ENCODE measurements around the gene GID8. TPM values are rescaled to one million over a fixed set of nuclear protein-coding genes. Genes with fewer than 3 reads are reported as not detected.
A peak's percentile ranks its signal among the peaks of the same experiment; 100 is the strongest.

GID8 gene
- total and polyA plus RNA-seq, 2 experiments from 2014 or later, result 17.6 to 31.0 TPM

GRCh38 chr20:62933966-62934365 is 4.0 kb upstream of the GID8 start:
- Histone ChIP-seq H3K9ac (no peak overlapping the region), H3K9me2 (ENCODE audit: insufficient read depth) (no peaks in the 10 kb centered on the region), H3K79me2 (ENCODE audit: insufficient read depth) (peaks cover 93% of the 10 kb centered on the region), H3K4me1 (ENCODE audit: insufficient read depth) (peaks cover 18% of the 10 kb centered on the region), H4K20me1 (ENCODE audit: insufficient read depth) (no peaks in the 10 kb centered on the region), H3K9me3 (ENCODE audit: low read depth) (no peaks in the 10 kb centered on the region), H3K27me3 (replicated peaks; ENCODE audit: insufficient read depth) (no peaks in the 10 kb centered on the region), H3K36me3 (ENCODE audit: low read depth) (peaks cover 7% of the 10 kb centered on the region), H3F3A (ENCODE audit: insufficient read depth) (peaks cover 24% of the 10 kb centered on the region), H3K27ac (no peak overlapping the region), H3K4me2 (ENCODE audit: unreplicated experiment) (no peak overlapping the region), H3K4me3 (no peak overlapping the region), H2AFZ (no peak overlapping the region)
- TF ChIP-seq EZH2phosphoT487 (IDR thresholded peaks at IDR 0.05; ENCODE audit: insufficient read depth, low read depth) (no peak), EZH2 (IDR thresholded peaks at IDR 0.05; ENCODE audit: insufficient read depth, poor library complexity, severe bottlenecking) (no peak)
- WGBS, 2 experiments (ENCODE audit: low coverage in 1 of 2, low lambda C conversion rate in 2 of 2, missing lambda C conversion rate in 2 of 2), result 85 to 89% methylated on average over 3 of the region's 3 CpGs
- DNase-seq, result no peak
- in situ Hi-C loops (cut with MboI), result no loop called here

GRCh38 chr20:62935204-62935967 is 2.6 kb upstream of the GID8 start:
- H2AFZ ChIP-seq, result no peak overlapping the region
- H3K9ac ChIP-seq, result peak overlapping the region; percentile 13; the same call in 1 of the 2 replicates
- H3K4me2 ChIP-seq (ENCODE audit: unreplicated experiment), result no peak overlapping the region
- no peaks in the 10 kb centered on the region for H3K9me3 ChIP-seq (ENCODE audit: low read depth)
- H3K4me3 ChIP-seq, result no peak overlapping the region
- no peaks in the 10 kb centered on the region for H3K9me2 ChIP-seq (ENCODE audit: insufficient read depth)
- DNase-seq, result no peak
- no peaks in the 10 kb centered on the region for H4K20me1 ChIP-seq (ENCODE audit: insufficient read depth)
- peaks cover 31% of the 10 kb centered on the region for H3F3A ChIP-seq (ENCODE audit: insufficient read depth)
- peaks cover 21% of the 10 kb centered on the region for H3K4me1 ChIP-seq (ENCODE audit: insufficient read depth)
- 73 to 74% methylated on average over 12 of the region's 12 CpGs for WGBS, 2 experiments (ENCODE audit: low coverage in 1 of 2, low lambda C conversion rate in 2 of 2, missing lambda C conversion rate in 2 of 2)
- peaks cover 93% of the 10 kb centered on the region for H3K79me2 ChIP-seq (ENCODE audit: insufficient read depth)
- no peak for TF ChIP-seq EZH2phosphoT487 (IDR thresholded peaks at IDR 0.05; ENCODE audit: insufficient read depth, low read depth)
- TF ChIP-seq EZH2 (IDR thresholded peaks at IDR 0.05; ENCODE audit: insufficient read depth, poor library complexity, severe bottlenecking), result no peak
- H3K27ac ChIP-seq, result peak overlapping the region; percentile 15; the same call in 1 of the 2 replicates
- in situ Hi-C loops (cut with MboI), result no loop called here
- no peaks in the 10 kb centered on the region for H3K27me3 ChIP-seq (replicated peaks; ENCODE audit: insufficient read depth)
- peaks cover 7% of the 10 kb centered on the region for H3K36me3 ChIP-seq (ENCODE audit: low read depth)

GRCh38 chr20:62935968-62936585 is 1.9 kb upstream of the GID8 start:
- peaks cover 93% of the 10 kb centered on the region for H3K79me2 ChIP-seq (ENCODE audit: insufficient read depth)
- H3K4me1 ChIP-seq (ENCODE audit: insufficient read depth), result peaks cover 21% of the 10 kb centered on the region
- in situ Hi-C loops (cut with MboI), result no loop called here
- H3K4me3 ChIP-seq, result peak overlapping the region; percentile 98
- peak overlapping the region; percentile 97 for H3K27ac ChIP-seq
- TF ChIP-seq EZH2 (IDR thresholded peaks at IDR 0.05; ENCODE audit: insufficient read depth, poor library complexity, severe bottlenecking) (no peak), EZH2phosphoT487 (IDR thresholded peaks at IDR 0.05; ENCODE audit: insufficient read depth, low read depth) (no peak)
- peak overlapping the region; percentile 63 for H3K4me2 ChIP-seq (ENCODE audit: unreplicated experiment)
- peaks cover 7% of the 10 kb centered on the region for H3K36me3 ChIP-seq (ENCODE audit: low read depth)
- H3K9ac ChIP-seq, result peak overlapping the region; percentile 99
- peaks cover 28% of the 10 kb centered on the region for H3F3A ChIP-seq (ENCODE audit: insufficient read depth)
- no peak for DNase-seq
- no peaks in the 10 kb centered on the region for H3K9me3 ChIP-seq (ENCODE audit: low read depth)
- no peak overlapping the region for H2AFZ ChIP-seq
- 88 to 90% methylated on average over 22 of the region's 22 CpGs for WGBS, 2 experiments (ENCODE audit: low coverage in 1 of 2, low lambda C conversion rate in 2 of 2, missing lambda C conversion rate in 2 of 2)
- H3K9me2 ChIP-seq (ENCODE audit: insufficient read depth), result no peaks in the 10 kb centered on the region
- no peaks in the 10 kb centered on the region for H3K27me3 ChIP-seq (replicated peaks; ENCODE audit: insufficient read depth)
- no peaks in the 10 kb centered on the region for H4K20me1 ChIP-seq (ENCODE audit: insufficient read depth)

- Histone ChIP-seq H3K4me3 (peak overlapping the region; percentile 98), H3F3A (ENCODE audit: insufficient read depth) (peaks cover 28% of the 10 kb centered on the region), H3K27me3 (replicated peaks; ENCODE audit: insufficient read depth) (no peaks in the 10 kb centered on the region), H2AFZ (peak overlapping the region; percentile 85), H3K27ac (peak overlapping the region; percentile 97), H3K79me2 (ENCODE audit: insufficient read depth) (peaks cover 93% of the 10 kb centered on the region), H3K4me1 (ENCODE audit: insufficient read depth) (peaks cover 21% of the 10 kb centered on the region), H4K20me1 (ENCODE audit: insufficient read depth) (no peaks in the 10 kb centered on the region), H3K9ac (peak overlapping the region; percentile 99), H3K9me2 (ENCODE audit: insufficient read depth) (no peaks in the 10 kb centered on the region), H3K9me3 (ENCODE audit: low read depth) (no peaks in the 10 kb centered on the region), H3K36me3 (ENCODE audit: low read depth) (peaks cover 5% of the 10 kb centered on the region), H3K4me2 (ENCODE audit: unreplicated experiment) (peak overlapping the region; percentile 63)
- WGBS, 2 experiments (ENCODE audit: low coverage in 1 of 2, low lambda C conversion rate in 2 of 2, missing lambda C conversion rate in 2 of 2), result 1% methylated on average over 59 to 60 of the region's 92 CpGs
- no peak for TF ChIP-seq EZH2 (IDR thresholded peaks at IDR 0.05; ENCODE audit: insufficient read depth, poor library complexity, severe bottlenecking)
- TF ChIP-seq EZH2phosphoT487 (IDR thresholded peaks at IDR 0.05; ENCODE audit: insufficient read depth, low read depth), result no peak
- in situ Hi-C loops (cut with MboI), result no loop called here
- peak; percentile 98 for DNase-seq
Measured at GRCh38 chr20:62937268-62938104, 461 bp upstream of the GID8 start.

All from GM23248 (cell line).